ENCODE data around the gene HGD.

The HGD gene

GRCh38 chr3:120673116-120673515, 8.9 kb downstream of the HGD start:
- no peak for TF ChIP-seq CTCF (IDR thresholded peaks at IDR 0.05)
- Mint-ChIP-seq H3K4me3 (no peak overlapping the region), H3K27me3 (ENCODE audit: low read depth, poor library complexity) (no peaks in the 10 kb centered on the region), H3K9me3 (peaks cover 11% of the 10 kb centered on the region), H3K27ac (no peak overlapping the region), H3K4me1 (peaks cover under 1% of the 10 kb centered on the region), H3K36me3 (ENCODE audit: low read depth) (peaks cover 4% of the 10 kb centered on the region)
- DNase-seq, result no peak

DNA sequence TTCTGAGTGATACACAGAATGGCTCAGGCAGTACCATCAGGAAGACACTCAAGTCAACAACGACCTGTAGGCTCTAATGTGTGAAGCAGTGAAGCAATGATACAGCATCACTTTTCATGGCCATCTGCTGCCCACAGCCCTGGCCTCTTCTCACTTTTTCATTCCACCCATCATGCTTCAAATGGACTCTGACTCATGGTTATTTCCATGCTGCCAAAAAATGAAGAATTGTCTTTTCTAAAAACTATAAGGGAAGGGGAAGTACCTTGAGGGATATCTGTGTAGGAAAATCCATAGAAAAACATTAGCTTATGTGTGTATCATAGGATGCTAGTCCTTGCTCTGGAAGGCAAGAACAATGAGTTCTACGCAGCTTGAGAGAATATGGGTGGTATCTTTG, 11.5 kb downstream of the HGD start:
- H3K4me1 Mint-ChIP-seq, result no peaks in the 10 kb centered on the region
- H3K36me3 Mint-ChIP-seq (ENCODE audit: low read depth), result no peaks in the 10 kb centered on the region
- no peak for TF ChIP-seq CTCF (IDR thresholded peaks at IDR 0.05)
- H3K4me3 Mint-ChIP-seq, result no peak overlapping the region
- DNase-seq, result no peak
- no peaks in the 10 kb centered on the region for H3K9me3 Mint-ChIP-seq
- H3K27ac Mint-ChIP-seq, result no peak overlapping the region
- H3K27me3 Mint-ChIP-seq (ENCODE audit: low read depth, poor library complexity), result no peaks in the 10 kb centered on the region

- H3K9me3 Mint-ChIP-seq, result no peaks in the 10 kb centered on the region
- DNase-seq, result no peak
- H3K27ac Mint-ChIP-seq, result no peak overlapping the region
- peaks cover 5% of the 10 kb centered on the region for H3K27me3 Mint-ChIP-seq (ENCODE audit: low read depth, poor library complexity)
- no peak overlapping the region for H3K4me3 Mint-ChIP-seq
- no peaks in the 10 kb centered on the region for H3K36me3 Mint-ChIP-seq (ENCODE audit: low read depth)
- no peaks in the 10 kb centered on the region for H3K4me1 Mint-ChIP-seq
- no peak for TF ChIP-seq CTCF (IDR thresholded peaks at IDR 0.05)
Observed at GRCh38 chr3:120664926-120665325, 17.1 kb downstream of the HGD start.

DNA sequence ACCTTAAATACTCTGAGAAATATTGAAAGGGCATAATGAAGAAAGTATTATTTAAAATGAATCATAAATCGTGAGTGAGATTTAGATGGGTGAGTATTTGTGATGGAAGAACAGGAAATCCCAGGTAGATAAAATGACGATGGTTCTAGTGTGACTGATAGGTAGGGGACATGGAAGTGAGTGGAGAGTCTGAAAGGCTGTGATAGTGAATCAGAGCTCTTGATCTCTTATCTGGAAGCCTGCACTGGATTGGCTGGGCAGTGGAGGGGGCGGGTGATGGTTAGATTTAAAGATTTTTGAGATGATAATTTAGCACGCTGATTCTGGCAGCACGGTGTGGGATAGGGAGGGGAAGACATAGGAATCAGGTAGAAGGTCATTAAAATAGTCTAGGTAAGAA, 20.1 kb downstream of the HGD start:
- no peak overlapping the region for H3K27ac Mint-ChIP-seq
- H3K27me3 Mint-ChIP-seq (ENCODE audit: low read depth, poor library complexity), result peaks cover 5% of the 10 kb centered on the region
- no peaks in the 10 kb centered on the region for H3K36me3 Mint-ChIP-seq (ENCODE audit: low read depth)
- peaks cover 5% of the 10 kb centered on the region for H3K9me3 Mint-ChIP-seq
- DNase-seq, result no peak
- H3K4me3 Mint-ChIP-seq, result no peak overlapping the region
- H3K4me1 Mint-ChIP-seq, result no peaks in the 10 kb centered on the region
- no peak for TF ChIP-seq CTCF (IDR thresholded peaks at IDR 0.05)

DNA sequence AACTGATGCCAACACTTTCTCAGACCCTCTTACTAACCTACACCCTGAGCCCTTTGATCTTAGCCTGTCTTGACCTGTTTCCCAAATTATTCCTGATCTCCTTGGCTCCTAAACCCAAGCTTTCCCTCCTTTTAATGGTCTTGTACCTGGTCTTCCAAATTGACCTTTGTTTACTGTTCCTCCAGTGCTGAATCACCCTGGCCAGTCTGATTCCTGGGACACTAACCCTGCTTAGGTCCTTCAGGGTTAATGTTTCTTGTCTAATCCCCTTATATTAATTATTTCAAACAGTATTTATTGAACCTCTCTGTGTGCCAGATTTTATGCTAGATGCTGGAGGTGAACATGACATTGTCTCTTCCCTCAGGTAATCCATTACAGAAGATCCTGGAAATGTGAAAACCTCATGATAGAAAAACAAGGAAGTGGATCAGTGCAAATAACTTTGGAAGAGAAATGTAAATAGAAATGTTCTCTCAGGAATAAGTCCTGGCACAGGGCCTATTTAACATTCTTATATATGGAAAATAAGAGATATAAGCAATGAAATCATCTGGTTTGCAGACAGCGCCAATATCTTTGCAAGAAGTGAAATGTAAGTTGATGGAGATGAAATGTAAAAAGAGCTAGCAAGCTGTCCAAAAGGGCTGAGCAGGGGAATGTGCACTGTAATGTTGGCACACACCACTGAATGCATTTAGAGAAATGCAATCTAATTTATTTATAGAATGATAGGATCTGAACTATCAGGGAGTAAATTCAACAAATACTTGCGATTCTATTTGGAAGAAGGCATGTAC, 20.7 kb downstream of the HGD start:
- Mint-ChIP-seq H3K36me3 (ENCODE audit: low read depth) (no peaks in the 10 kb centered on the region), H3K4me1 (no peaks in the 10 kb centered on the region), H3K27me3 (ENCODE audit: low read depth, poor library complexity) (peaks cover 5% of the 10 kb centered on the region), H3K27ac (no peak overlapping the region), H3K9me3 (peaks cover 5% of the 10 kb centered on the region), H3K4me3 (no peak overlapping the region)
- no peak for TF ChIP-seq CTCF (IDR thresholded peaks at IDR 0.05)
- no peak for DNase-seq

DNA sequence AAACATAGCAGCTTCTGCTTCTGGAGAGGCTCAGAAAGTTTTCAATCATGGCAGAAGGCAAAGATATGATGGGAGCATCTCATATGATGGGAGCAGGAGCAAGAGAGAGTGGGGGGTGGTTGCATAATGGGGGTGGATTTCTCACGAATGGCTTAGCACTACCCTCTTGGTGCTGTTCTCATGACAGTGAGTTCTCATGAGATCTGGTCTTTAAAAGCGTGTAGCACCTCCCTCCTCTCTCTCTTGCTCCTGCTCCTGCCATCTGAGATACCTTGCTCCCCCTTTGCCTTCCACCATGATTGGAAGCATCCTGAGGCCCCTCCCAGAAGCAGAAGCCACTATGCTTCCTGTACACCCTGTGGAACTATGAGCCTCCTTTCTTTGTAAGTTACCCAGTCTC, 22.2 kb downstream of the HGD start:
- no peak for TF ChIP-seq CTCF (IDR thresholded peaks at IDR 0.05)
- H3K27me3 Mint-ChIP-seq (ENCODE audit: low read depth, poor library complexity), result peaks cover 5% of the 10 kb centered on the region
- no peaks in the 10 kb centered on the region for H3K36me3 Mint-ChIP-seq (ENCODE audit: low read depth)
- no peaks in the 10 kb centered on the region for H3K4me1 Mint-ChIP-seq
- H3K27ac Mint-ChIP-seq, result no peak overlapping the region
- no peak overlapping the region for H3K4me3 Mint-ChIP-seq
- DNase-seq, result no peak
- H3K9me3 Mint-ChIP-seq, result peaks cover 5% of the 10 kb centered on the region

Data from nephron progenitor cell (in vitro differentiated cells).